IgD-negative memory B cell (primary cell): ENCODE data around the gene EFNB2. TPM values are rescaled to one million over a fixed set of nuclear protein-coding genes. Genes with fewer than 3 reads are reported as not detected.

Experiments used
- H3K27ac Mint-ChIP-seq, 3 donors: one replicate each; pipeline ENCODE4 v1.8.0; 2020 to 2022; ENCODE audit warnings: mild to moderate bottlenecking in 3 of 3, mixed read lengths in 3 of 3, moderate library complexity in 1 of 3
- H3K27me3 Mint-ChIP-seq: one replicate; pipeline ENCODE4 v1.8.0; 2021; ENCODE audit warnings: mixed read lengths
- H3K36me3 Mint-ChIP-seq: one replicate; pipeline ENCODE4 v1.8.0; 2020; ENCODE audit warnings: mild to moderate bottlenecking, mixed read lengths
- H3K4me1 Mint-ChIP-seq, 3 donors: one replicate each; pipeline ENCODE4 v1.8.0; 2020 to 2022; ENCODE audit warnings: mixed read lengths in 3 of 3, mild to moderate bottlenecking in 1 of 3
- H3K4me3 Mint-ChIP-seq, 4 donors: one replicate each; pipeline ENCODE4 v1.8.0; 2020 to 2022; ENCODE audit warnings: mild to moderate bottlenecking in 4 of 4, mixed read lengths in 4 of 4, moderate library complexity in 3 of 4
- H3K9me3 Mint-ChIP-seq, 3 donors: one replicate each; pipeline ENCODE4 v1.8.0; 2020 to 2021; ENCODE audit warnings: mixed read lengths in 3 of 3, mild to moderate bottlenecking in 1 of 3
- polyA plus RNA-seq: library from polyadenylated mRNA; unstranded; fragments of 300-500 nt; fragmentation: Illumina TruSeq; gene quantifications from one replicate; pipeline ENCODE4 v1.2.3, GENCODE V29; 2021

Gene EFNB2
- 0.10 TPM for polyA plus RNA-seq

GRCh38 chr13:106535552-106536243 is at the start of gene EFNB2:
EFNB2 (minus strand) TSS chr13:106535662; CDS start chr13:106534964, 698 bp downstream.
- Mint-ChIP-seq H3K4me1 (peaks cover 10 to 25% (median 14%) of the 10 kb centered on the region in 3 donors), H3K4me3 (peak within 1 kb of the TSS; percentile 92 to 96 (median 95)), H3K36me3 (no peaks in the 10 kb centered on the region), H3K9me3 (no peaks in the 10 kb centered on the region), H3K27ac (peak within 1 kb of the TSS; percentile 86 to 96 (median 90)), H3K27me3 (peaks cover 29% of the 10 kb centered on the region)

DNA sequence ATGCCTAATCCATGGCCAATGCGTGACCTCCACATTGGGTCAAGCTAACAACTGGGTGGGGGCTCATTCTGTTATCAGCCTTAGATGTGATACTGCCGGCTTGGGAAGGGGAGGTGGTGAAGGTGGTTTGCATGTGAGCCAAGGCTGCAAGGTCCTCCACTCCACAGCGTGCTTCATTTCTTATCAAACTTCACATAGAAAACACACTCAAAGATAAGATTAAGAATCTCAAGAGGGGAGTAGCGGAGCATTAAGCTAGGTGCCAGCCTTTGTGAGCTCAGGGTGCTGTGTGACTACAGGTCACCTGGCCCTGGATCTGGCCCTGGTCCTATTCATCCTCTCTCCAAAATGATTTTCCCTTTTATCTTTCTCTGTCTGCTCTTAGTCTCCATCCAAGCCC is 45.8 kb upstream of the EFNB2 start:
- Mint-ChIP-seq H3K27me3 (no peaks in the 10 kb centered on the region), H3K9me3 (peaks cover 0 to 17% (median 12%) of the 10 kb centered on the region in 3 donors), H3K4me1 (no peaks in the 10 kb centered on the region), H3K27ac (no peak overlapping the region), H3K36me3 (peaks cover 2% of the 10 kb centered on the region), H3K4me3 (no peak overlapping the region)

DNA sequence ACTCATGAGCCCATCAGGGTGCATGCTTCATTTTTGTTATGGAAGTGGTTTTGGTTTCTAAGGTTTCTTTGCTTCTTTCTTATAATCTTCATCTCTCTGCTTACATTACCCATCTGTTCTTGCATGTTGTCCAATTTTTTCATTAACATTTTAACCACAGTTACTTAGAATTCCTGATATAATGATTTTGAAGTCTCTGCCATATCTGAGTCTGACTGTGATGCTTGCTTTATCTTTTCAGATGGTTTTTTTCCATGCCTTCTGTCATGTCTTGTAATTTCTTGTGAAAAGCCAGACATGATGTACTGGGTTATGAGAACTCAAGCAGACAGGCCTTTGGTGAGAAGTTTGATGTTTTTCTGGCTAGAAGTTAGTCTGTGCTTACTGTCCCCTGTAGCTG is 40.4 kb upstream of the EFNB2 start:
- H3K36me3 Mint-ChIP-seq, result no peaks in the 10 kb centered on the region
- no peak overlapping the region for H3K27ac Mint-ChIP-seq
- H3K9me3 Mint-ChIP-seq, result no peaks in the 10 kb centered on the region
- no peaks in the 10 kb centered on the region for H3K27me3 Mint-ChIP-seq
- no peak overlapping the region for H3K4me3 Mint-ChIP-seq
- no peaks in the 10 kb centered on the region for H3K4me1 Mint-ChIP-seq

DNA sequence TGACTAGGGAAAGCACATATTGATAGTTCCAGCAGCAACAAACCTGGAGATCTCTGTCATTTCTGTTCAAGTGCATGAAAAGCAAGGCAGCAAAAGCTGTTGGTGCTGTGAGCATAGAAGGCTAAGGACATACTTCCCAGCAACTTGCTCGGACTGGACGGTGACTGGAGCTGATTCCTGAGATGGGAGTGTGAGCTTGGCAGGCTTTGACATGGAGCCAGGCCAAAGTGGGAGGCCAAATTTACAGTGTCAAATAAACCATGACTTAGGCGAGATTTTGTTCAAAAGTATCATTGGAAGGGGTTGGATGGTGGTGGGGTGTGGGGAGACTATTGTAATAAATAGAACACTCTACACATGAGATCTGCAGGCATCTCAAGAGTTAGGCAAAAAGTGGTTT is 38.4 kb upstream of the EFNB2 start:
- no peaks in the 10 kb centered on the region for H3K27me3 Mint-ChIP-seq

DNA sequence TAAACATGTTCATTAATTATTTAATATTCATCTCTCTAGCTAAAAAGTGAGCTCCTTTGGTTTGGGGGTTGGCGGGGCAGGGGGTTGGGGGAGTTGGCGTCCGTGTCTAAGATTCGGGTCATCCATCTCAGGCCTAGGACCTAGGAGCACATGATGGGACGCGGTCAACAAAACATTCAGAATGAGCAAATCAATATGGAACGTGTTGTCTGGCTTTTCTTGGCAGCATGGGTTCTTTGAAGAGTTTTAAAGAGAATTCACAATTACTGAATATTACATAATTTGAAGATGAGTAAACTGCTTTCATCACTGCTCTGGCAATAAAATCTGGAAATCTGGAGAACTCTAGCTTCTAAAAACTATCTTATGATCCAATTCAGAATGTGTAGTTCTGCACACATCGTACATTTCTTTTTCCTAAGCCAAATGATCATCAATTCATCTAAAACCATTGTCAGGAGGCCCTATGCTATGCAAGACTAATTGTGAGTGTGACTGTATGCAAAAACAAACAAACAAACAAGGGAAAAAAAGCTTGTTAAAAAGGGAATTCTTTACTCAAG is 37.9 kb upstream of the EFNB2 start:
- H3K27me3 Mint-ChIP-seq, result no peaks in the 10 kb centered on the region
- H3K4me3 Mint-ChIP-seq, result no peak overlapping the region
- H3K9me3 Mint-ChIP-seq, result no peaks in the 10 kb centered on the region
- no peaks in the 10 kb centered on the region for H3K36me3 Mint-ChIP-seq
- H3K4me1 Mint-ChIP-seq, result peaks cover 2 to 10% (median 4%) of the 10 kb centered on the region in 3 donors
- H3K27ac Mint-ChIP-seq, result no peak overlapping the region

More for the DNA sequence above, 38.4 kb upstream of the EFNB2 start:
- Mint-ChIP-seq H3K27ac (peak overlapping the region in 1 of 3 donors; percentile 48), H3K4me3 (no peak overlapping the region), H3K36me3 (no peaks in the 10 kb centered on the region), H3K9me3 (no peaks in the 10 kb centered on the region), H3K4me1 (peaks cover 0 to 6% (median 0%) of the 10 kb centered on the region in 3 donors)

- Mint-ChIP-seq H3K36me3 (no peaks in the 10 kb centered on the region), H3K27ac (peak overlapping the region in 1 of 3 donors; percentile 36), H3K9me3 (no peaks in the 10 kb centered on the region), H3K4me3 (peak overlapping the region in 2 of 4 donors; percentile 51 to 91), H3K4me1 (peaks cover 20 to 29% (median 23%) of the 10 kb centered on the region in 3 donors), H3K27me3 (no peaks in the 10 kb centered on the region)
Measured at GRCh38 chr13:106570299-106570852, 34.9 kb upstream of the EFNB2 start.

DNA sequence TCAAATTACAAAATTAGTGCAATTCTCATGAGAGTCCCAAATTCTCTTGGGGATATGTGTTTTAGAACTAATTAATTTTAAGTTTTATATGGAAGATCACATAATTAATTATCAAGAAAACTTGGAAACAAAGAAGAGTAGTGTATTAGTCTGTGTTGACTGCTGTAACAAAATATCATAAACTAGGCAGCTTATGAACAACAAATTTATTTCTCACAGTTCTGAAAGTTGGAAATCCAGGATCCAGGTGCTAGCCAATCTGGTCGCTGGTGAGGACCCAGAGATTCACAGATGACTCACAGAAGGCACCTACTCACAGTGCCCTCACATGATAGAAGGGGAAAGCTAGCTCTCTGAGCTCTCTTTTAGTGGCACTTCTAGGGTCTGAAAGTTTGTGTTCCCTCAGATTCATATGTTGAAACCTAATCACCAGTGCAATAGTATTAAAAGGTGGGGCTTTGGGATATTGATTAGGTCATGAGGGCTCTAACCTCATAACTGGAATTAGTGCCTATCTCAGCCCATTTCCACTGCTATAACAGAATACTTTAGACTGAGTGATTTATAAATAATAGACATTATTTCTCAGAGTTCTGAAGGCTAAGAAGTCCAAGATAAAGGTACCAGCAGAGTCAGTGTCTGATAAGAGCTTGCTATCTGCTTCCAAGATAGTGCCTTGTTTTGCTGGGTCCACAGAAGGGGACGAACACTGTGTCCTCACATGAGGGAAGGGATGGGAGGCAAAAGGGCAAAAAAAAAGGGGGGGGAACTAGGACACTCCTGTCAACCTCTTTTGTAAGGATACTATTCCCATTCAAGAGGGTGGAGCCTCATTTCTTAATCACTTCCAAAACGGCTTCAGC is 34.0 kb upstream of the EFNB2 start:
- Mint-ChIP-seq H3K27me3 (peaks cover 2% of the 10 kb centered on the region), H3K36me3 (no peaks in the 10 kb centered on the region), H3K4me3 (no peak overlapping the region), H3K27ac (peak overlapping the region in 1 of 3 donors; percentile 50), H3K4me1 (peaks cover 29 to 38% (median 32%) of the 10 kb centered on the region in 3 donors), H3K9me3 (no peaks in the 10 kb centered on the region)

GRCh38 chr13:106568299-106569003 is 33.0 kb upstream of the EFNB2 start:
- Mint-ChIP-seq H3K4me3 (peak overlapping the region; percentile 94 to 98 (median 98)), H3K9me3 (no peaks in the 10 kb centered on the region), H3K4me1 (peaks cover 39 to 48% (median 41%) of the 10 kb centered on the region in 3 donors), H3K27ac (peak overlapping the region; percentile 92 to 98 (median 97)), H3K36me3 (no peaks in the 10 kb centered on the region), H3K27me3 (peaks cover 2% of the 10 kb centered on the region)

GRCh38 chr13:106567474-106568298 is 32.2 kb upstream of the EFNB2 start, which contains the start of gene ARGLU1:
ARGLU1 (minus strand) TSS chr13:106568137; CDS start chr13:106567919, 218 bp downstream.
- Mint-ChIP-seq H3K4me1 (peaks cover 40 to 52% (median 44%) of the 10 kb centered on the region in 3 donors), H3K27ac (peak within 1 kb of the TSS; percentile 92 to 98 (median 97)), H3K36me3 (no peaks in the 10 kb centered on the region), H3K4me3 (peak within 1 kb of the TSS; percentile 94 to 98 (median 98)), H3K9me3 (no peaks in the 10 kb centered on the region), H3K27me3 (peaks cover 2% of the 10 kb centered on the region)

- Mint-ChIP-seq H3K27ac (peak overlapping the region; percentile 92 to 98 (median 97)), H3K36me3 (no peaks in the 10 kb centered on the region), H3K27me3 (peaks cover 2% of the 10 kb centered on the region), H3K9me3 (no peaks in the 10 kb centered on the region), H3K4me3 (peak overlapping the region; percentile 94 to 98 (median 98)), H3K4me1 (peaks cover 47 to 58% (median 50%) of the 10 kb centered on the region in 3 donors)
Measured at GRCh38 chr13:106566641-106567473, 31.4 kb upstream of the EFNB2 start.

DNA sequence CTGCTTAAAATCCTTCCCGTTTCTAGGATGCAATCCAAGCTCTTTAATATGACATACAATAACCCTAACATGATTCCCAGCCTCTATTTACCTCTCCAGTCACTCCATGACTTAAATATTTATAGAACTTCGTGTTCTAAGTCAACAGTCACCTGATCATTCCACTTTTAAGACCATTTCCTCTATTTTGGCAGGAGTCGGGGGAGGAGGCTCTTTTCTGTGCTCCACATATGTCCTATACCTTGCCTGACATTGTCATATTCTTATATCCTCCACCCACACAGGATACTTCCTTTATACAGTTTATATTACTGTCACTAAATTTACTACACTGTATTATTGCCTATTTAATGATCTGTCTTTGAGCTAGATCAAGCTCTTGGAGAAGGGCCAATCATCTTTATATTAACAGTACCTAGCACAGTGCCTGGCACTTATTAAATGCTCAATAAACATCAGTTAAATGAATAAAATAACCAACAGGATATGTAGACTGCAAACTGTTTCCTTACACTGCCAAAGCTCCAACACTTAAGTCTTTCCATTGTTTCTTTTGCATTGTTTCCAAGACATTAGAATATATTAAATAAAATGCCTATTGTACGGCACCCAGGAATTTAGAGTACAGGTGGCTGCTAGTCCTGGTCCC is 29.8 kb upstream of the EFNB2 start:
- peaks cover 2% of the 10 kb centered on the region for H3K27me3 Mint-ChIP-seq
- H3K4me3 Mint-ChIP-seq, result peak overlapping the region; percentile 59 to 97 (median 89)
- H3K9me3 Mint-ChIP-seq, result no peaks in the 10 kb centered on the region
- peaks cover 56 to 67% (median 60%) of the 10 kb centered on the region in 3 donors for H3K4me1 Mint-ChIP-seq
- H3K36me3 Mint-ChIP-seq, result no peaks in the 10 kb centered on the region
- H3K27ac Mint-ChIP-seq, result peak overlapping the region in 2 of 3 donors; percentile 8 to 92

GRCh38 chr13:106562301-106562700 is 26.8 kb upstream of the EFNB2 start:
- Mint-ChIP-seq H3K4me3 (peak overlapping the region in 1 of 4 donors; percentile 79), H3K27me3 (peaks cover 2% of the 10 kb centered on the region), H3K9me3 (no peaks in the 10 kb centered on the region), H3K4me1 (peaks cover 50 to 68% (median 59%) of the 10 kb centered on the region in 3 donors), H3K27ac (no peak overlapping the region), H3K36me3 (no peaks in the 10 kb centered on the region)
